PC-3 (cell line): Measurements from ENCODE around the gene KIR2DL1.
"Not testable (repeated sequence)": the region's sequence is repeated elsewhere in the genome, so short reads cannot be mapped to it uniquely, and the experiment has no call there.

Experiments
- EZH2 ChIP-seq: fragments of 300-600 bp; sonication (generic); IDR thresholded peaks from one replicate; pipeline ENCODE4 v1.6.1; 2017; ENCODE audit warnings: antibody characterized with exemption, mild to moderate bottlenecking, low read length; ENCODE audit not compliant: unreplicated experiment
- EZH2phosphoT487 ChIP-seq: fragments of 300-600 bp; sonication (generic); IDR thresholded peaks from 2 replicates; pipeline ENCODE4 v1.6.1; 2018; ENCODE audit warnings: mild to moderate bottlenecking, antibody characterized with exemption, low read length, borderline replicate concordance
- TF ChIP-seq, protein P1 (sequence below): fragments of 300-600 bp; sonication (generic); conservative IDR thresholded peaks from 2 replicates; pipeline ENCODE4 v1.5.1; 2017; ENCODE audit warnings: antibody characterized with exemption, low read depth, mild to moderate bottlenecking, low read length

DNA sequence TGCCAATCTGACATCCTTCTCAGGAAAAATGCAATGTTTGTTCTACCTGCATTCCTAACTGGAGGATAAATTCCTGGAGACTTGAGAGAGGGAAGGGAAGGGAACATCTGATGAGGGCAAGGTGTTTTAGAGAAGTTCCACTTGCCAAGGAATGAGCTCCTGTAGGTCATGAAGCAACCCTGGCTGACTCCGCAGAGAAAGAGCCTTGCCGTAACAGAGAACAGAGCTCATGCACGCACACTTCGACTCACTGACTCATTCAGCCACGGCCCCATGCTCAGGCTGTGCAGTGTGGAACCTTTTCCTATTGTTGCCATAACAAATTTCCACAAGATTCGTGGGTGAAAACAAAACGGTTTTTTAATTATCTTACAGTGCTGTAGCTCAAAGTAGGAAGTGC, 9.3 kb downstream of the KIR2DL1 start:
- TF ChIP-seq EZH2phosphoT487, EZH2: not testable (repeated sequence)
- TF ChIP-seq, protein P1, sequence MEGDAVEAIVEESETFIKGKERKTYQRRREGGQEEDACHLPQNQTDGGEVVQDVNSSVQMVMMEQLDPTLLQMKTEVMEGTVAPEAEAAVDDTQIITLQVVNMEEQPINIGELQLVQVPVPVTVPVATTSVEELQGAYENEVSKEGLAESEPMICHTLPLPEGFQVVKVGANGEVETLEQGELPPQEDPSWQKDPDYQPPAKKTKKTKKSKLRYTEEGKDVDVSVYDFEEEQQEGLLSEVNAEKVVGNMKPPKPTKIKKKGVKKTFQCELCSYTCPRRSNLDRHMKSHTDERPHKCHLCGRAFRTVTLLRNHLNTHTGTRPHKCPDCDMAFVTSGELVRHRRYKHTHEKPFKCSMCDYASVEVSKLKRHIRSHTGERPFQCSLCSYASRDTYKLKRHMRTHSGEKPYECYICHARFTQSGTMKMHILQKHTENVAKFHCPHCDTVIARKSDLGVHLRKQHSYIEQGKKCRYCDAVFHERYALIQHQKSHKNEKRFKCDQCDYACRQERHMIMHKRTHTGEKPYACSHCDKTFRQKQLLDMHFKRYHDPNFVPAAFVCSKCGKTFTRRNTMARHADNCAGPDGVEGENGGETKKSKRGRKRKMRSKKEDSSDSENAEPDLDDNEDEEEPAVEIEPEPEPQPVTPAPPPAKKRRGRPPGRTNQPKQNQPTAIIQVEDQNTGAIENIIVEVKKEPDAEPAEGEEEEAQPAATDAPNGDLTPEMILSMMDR = not testable (repeated sequence)
